ENCODE measurements around the gene LRRC2. TPM values are rescaled to one million over a fixed set of nuclear protein-coding genes. Genes with fewer than 3 reads are reported as not detected.
"Not testable (repeated sequence)": the region's sequence is repeated elsewhere in the genome, so short reads cannot be mapped to it uniquely, and the experiment has no call there.

LRRC2 gene
- total RNA-seq, 3 donors from 2014 or later, result 0.03 to 0.13 (median 0.03) TPM

DNA sequence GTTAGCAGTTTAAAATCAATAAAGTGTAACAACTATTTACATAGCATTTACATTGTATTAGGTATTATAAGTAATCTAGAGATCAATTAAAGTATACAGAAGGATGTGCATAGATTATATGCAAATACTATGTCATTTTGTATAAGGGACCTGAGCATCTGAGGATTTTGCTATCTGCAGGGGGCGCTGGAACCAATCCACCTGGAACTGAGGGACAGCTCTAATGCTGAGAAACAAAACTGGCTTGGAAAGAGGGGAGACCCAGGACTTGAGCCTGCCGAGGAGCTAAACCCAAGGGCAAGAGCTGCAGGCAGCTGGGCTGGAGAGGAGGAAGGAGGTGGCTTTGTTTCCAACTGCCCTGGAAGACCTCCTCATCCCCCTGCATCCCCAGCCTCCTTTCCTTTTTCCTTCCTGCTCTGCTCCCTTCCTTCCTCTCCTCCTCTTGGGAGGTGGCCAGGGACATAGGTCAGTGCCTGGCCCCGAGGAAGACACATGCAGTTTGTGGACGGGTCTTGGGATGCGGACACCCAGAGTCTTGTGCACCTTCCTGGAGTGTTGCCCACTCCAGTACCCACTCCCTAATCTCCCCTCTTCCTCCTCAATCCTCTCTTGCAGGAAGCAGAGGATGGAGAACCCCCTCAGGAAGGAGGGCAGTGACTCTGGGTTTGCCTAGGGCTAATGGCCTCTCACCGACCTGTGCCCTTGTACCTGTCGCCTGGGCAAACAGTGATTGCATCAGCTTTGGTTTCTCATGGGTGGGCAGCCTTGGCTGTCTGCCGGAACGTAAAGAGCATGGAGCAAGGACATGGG is 69.2 kb downstream of the LRRC2 start:
- Mint-ChIP-seq H3K9me3 (no peaks in the 10 kb centered on the region), H3K27me3 (ENCODE audit: low read depth) (no peaks in the 10 kb centered on the region), H3K4me1 (ENCODE audit: low read depth) (peaks cover 9% of the 10 kb centered on the region), H3K4me3 (no peak overlapping the region), H3K36me3 (ENCODE audit: insufficient read depth) (no peaks in the 10 kb centered on the region)
- peak; percentile 57 for DNase-seq
- ATAC-seq, result peak in 1 of 2 donors; percentile 37

DNA sequence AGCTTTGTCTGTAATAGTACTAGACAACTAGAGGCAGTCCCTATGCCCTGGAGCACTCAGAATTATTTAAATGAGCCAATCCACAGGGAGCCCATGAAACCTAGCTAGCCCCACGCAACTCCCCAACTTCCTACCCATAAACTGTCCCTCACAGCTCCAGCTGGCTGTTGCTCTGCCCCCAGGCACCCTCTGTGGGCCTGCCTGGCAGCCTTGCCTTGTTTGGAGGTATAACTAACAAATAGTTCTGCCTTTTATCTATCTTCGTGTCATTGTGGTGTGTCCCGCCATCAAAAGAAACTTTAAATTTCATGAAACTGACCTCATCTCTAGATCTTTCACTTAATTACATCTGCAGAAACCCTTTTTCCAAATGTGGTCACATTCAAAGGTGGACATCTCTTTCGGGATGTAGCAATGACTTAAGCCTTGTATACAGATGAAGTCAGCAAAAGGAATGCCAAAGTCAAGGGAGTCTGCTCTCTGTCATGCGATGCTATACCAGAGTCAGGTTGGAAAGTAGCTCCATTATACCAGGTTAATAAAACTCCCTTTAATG is 70.1 kb downstream of the LRRC2 start:
- no peak overlapping the region for H3K4me3 Mint-ChIP-seq
- H3K9me3 Mint-ChIP-seq, result no peaks in the 10 kb centered on the region
- H3K36me3 Mint-ChIP-seq (ENCODE audit: insufficient read depth), result no peaks in the 10 kb centered on the region
- no peaks in the 10 kb centered on the region for H3K27me3 Mint-ChIP-seq (ENCODE audit: low read depth)
- H3K4me1 Mint-ChIP-seq (ENCODE audit: low read depth), result peaks cover 7% of the 10 kb centered on the region
- DNase-seq (no peak), ATAC-seq (no peak)

DNA sequence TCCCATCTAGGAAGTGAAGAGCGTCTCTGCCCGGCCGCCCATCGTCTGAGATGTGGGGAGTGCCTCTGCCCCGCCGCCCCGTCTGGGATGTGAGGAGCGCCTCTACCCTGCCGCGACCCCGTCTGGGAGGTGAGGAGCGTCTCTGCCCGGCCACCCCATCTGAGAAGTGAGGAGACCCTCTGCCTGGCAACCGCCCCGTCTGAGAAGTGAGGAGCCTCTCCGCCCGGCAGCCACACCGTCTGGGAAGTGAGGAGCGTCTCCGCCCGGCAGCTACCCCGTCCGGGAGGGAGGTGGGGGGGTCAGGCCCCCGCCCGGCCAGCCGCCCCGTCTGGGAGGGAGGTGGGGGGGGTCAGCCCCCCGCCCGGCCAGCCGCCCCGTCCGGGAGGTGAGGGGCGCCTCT is 71.6 kb downstream of the LRRC2 start:
- H3K27me3 Mint-ChIP-seq (ENCODE audit: low read depth); H3K4me3 Mint-ChIP-seq; H3K36me3 Mint-ChIP-seq (ENCODE audit: insufficient read depth); DNase-seq; ATAC-seq; H3K9me3 Mint-ChIP-seq: not testable (repeated sequence)
- H3K4me1 Mint-ChIP-seq (ENCODE audit: low read depth), result peaks cover 13% of the 10 kb centered on the region

DNA sequence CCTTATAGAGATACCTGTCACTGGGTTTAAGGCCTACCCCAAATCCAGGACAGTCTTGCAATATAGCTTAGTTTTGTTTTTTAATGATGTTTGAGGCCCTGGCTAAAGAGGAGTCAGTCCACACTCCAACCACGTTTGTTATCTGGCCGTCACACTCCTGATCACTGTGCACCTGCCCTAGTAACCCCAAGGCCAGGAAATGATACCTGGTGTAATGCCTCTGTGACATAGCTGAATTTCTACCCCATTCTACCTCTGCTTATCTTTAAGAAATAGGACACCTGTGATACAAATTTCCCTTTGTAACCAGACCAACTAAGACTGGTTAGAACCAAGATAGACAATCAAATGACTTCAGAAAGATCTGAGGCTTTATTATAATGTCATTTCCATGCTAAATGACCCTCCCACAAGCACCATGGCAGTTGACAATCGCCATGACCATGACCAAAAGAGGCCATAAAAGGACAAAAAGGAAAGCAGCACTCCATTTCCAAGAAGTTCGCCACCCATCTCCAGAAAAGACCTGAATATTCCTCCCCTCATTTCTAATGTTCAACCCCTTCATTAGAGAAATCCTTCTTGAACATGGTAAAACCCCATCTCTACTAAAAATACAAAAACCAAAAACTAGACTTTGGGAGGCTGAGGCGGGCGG is 73.1 kb downstream of the LRRC2 start:
- H3K27me3 Mint-ChIP-seq (ENCODE audit: low read depth), result no peaks in the 10 kb centered on the region
- peaks cover 24% of the 10 kb centered on the region for H3K4me1 Mint-ChIP-seq (ENCODE audit: low read depth)
- H3K4me3 Mint-ChIP-seq, result no peak overlapping the region
- no peak for ATAC-seq
- DNase-seq, result no peak
- no peaks in the 10 kb centered on the region for H3K36me3 Mint-ChIP-seq (ENCODE audit: insufficient read depth)
- H3K9me3 Mint-ChIP-seq, result no peaks in the 10 kb centered on the region

DNA sequence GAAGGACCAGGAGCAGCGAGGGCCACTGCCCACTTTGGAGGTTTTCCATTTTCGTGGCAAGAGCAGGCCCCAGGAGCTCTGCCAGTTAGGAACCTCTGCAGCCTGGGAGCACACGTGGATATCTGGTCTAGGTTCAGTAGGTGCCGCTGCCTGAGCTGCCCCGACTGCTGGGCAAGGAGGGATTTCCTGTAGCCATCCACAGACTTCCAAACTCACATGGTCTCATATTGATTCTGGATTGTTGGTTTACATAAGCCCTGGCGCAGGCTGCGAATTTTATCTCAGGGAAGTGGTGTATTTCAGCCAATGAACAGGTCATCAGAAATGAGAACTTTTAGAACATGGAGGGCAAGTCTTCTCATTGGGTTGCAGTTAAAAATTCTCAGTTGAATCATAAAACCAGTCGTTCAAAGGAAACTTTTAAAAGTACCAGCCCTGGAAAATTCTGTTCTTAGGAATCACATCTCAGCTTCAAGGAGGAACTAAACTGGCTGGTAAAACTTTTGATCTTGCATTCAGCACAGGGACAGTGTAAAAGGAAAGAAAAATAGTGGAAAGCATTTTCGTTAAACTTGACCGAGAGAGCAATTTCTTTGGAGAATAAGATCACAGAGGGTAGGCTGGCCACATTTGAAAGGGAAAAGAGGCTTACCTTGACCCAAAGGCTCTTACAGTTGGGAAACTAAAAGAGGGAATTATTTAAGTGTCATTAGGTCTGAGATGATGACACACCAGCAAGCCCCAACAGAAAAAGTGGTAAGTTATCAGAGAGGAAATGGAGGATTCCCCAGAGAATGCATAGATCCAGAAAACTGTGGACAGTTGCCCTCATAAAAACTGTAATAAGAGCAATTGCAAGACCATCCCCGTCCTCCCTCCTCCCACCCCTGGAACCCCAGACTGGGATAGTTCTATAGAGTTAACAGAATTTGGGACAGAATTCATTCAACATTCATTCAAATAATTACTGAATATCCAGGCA is 74.7 kb downstream of the LRRC2 start:
- H3K36me3 Mint-ChIP-seq (ENCODE audit: insufficient read depth), result no peaks in the 10 kb centered on the region
- no peaks in the 10 kb centered on the region for H3K9me3 Mint-ChIP-seq
- DNase-seq (no peak), ATAC-seq (no peak)
- H3K4me3 Mint-ChIP-seq, result no peak overlapping the region
- H3K4me1 Mint-ChIP-seq (ENCODE audit: low read depth), result peaks cover 19% of the 10 kb centered on the region
- H3K27me3 Mint-ChIP-seq (ENCODE audit: low read depth), result no peaks in the 10 kb centered on the region

DNA sequence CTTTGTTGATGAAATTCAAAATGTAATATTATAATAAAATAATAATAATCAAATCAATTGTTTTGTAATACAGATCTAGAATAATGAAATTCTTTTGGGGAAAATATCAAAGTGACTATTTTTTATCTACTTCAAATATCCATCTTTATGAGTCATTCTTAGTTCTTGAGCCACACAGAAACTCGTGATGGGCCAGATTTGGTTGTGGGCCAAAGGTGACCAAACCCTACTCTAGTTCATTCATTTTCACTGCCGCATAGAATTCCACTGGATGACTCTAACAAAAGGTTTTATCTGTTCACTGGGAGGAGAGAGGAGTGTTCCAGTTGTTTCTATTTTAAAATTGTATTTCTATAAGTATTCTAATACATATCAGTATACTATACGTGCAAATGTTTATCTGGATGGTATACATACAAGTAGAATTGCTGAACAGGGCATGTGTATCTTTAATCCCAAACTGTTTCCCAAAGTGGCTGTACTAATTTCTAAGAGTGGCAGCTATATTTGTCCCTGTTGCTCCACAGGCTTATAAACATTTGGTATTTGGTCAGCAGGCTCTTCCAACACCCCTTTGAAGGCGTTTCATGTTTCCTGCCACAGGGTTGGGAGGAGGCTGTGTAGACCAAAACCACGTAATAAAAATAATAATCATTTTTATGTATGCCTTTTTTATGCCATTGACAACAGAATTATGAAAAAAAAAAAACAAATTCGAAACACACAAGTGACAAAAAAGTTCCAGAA is 75.6 kb downstream of the LRRC2 start:
- H3K36me3 Mint-ChIP-seq (ENCODE audit: insufficient read depth), result no peaks in the 10 kb centered on the region
- H3K27me3 Mint-ChIP-seq (ENCODE audit: low read depth), result no peaks in the 10 kb centered on the region
- no peak overlapping the region for H3K4me3 Mint-ChIP-seq
- ATAC-seq (no peak), DNase-seq (no peak)
- H3K9me3 Mint-ChIP-seq, result no peaks in the 10 kb centered on the region
- H3K4me1 Mint-ChIP-seq (ENCODE audit: low read depth), result peaks cover 19% of the 10 kb centered on the region

DNA sequence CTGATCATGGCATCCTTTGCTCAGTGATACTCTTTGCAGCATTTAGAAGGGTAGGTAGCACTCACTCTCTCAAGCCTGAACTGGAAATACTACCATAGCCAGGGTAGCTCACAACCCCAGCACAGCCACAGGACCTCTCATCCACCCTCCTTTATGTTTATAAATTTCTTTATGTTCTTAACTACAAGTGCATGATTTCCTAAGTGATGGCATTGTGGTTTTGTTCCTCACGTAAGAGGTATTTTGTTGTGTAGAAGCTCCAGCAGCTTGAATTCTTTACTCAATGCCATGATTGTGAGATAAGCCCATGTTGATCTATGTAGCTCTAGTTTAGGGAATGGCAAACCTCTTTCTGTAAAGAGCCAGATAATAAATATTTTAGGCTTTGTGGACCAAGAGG is 76.2 kb downstream of the LRRC2 start:
- DNase-seq (no peak), ATAC-seq (no peak)
- Mint-ChIP-seq H3K27me3 (ENCODE audit: low read depth) (no peaks in the 10 kb centered on the region), H3K9me3 (no peaks in the 10 kb centered on the region), H3K4me1 (ENCODE audit: low read depth) (peaks cover 19% of the 10 kb centered on the region), H3K36me3 (ENCODE audit: insufficient read depth) (no peaks in the 10 kb centered on the region), H3K4me3 (no peak overlapping the region)

DNA sequence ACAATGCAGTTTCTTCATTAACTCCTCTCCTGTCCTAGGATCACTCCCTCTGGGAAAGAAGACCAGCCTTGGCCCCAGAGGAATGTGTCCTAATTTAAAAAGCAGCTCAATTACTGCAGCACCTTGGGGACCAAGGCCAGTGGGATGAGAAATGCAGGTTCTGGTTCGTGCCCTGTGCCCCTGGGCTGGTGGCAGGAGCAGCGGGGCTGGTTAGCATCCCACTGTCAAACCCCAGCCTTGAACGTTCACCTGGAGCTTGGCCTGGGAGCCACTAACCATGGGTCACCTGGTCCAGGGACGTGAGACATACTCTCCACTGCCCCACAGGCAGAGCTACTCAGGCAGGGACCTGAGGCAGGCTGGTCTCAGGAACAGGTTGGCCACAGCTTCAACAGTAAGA is 76.7 kb downstream of the LRRC2 start:
- DNase-seq, result no peak
- Mint-ChIP-seq H3K27me3 (ENCODE audit: low read depth) (no peaks in the 10 kb centered on the region), H3K4me3 (peak overlapping the region; percentile 42), H3K36me3 (ENCODE audit: insufficient read depth) (no peaks in the 10 kb centered on the region), H3K9me3 (no peaks in the 10 kb centered on the region), H3K4me1 (ENCODE audit: low read depth) (peaks cover 19% of the 10 kb centered on the region)
- ATAC-seq, result no peak

DNA sequence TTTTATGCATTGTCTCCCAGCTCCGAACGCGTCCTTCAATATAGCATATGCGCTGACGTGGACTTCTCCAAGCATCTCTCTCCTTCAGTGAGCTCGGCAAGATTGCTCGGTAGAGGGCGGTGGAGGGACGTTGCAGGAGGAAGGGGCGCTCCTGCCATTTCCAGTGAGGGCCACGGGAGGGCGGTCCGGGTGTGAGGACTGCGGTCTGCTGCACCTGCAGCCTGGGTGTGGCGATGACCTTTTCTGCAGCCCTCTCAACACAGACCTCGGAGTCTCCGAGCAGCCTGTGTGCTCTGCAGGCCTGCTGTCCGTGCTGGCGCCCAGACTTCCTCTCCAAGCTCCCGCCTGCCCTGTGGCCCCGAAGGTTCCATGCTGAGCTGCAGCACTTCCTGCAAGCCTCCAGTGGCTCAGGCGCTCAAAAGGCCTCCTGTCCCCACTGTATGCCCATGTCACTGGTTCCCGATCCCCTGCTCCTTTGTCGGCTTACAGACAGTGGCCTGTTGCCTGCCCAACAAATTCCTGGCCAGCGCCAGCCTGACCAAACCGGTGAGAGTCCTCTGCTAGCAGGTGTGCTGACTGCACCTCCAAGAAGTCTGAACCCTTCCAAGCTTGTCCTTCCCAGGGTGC is 77.3 kb downstream of the LRRC2 start:
- DNase-seq (peak; percentile 92), ATAC-seq (peak; percentile 99 to 100)
- Mint-ChIP-seq H3K27me3 (ENCODE audit: low read depth) (no peaks in the 10 kb centered on the region), H3K36me3 (ENCODE audit: insufficient read depth) (no peaks in the 10 kb centered on the region), H3K4me1 (ENCODE audit: low read depth) (peaks cover 19% of the 10 kb centered on the region), H3K9me3 (no peaks in the 10 kb centered on the region), H3K4me3 (peak overlapping the region; percentile 42)

DNA sequence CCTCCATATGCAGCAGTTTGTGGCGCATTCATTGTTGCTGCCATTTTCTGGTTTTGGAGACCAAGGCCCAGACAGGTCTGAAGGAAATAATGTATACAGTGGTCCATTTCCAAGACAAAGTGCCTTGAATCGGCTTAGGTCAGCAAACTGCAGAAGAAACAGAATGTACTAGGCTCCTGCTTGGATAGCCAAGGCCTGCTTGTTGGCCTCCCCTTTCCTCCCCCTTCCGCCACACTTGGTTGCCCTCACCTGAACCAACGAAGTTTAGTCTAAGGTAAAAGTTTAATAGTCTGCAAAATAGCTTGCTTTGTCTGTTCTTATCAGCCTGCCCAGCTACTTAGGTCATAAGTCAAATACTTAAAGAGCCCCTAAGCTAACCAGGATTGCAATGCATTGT is 80.3 kb downstream of the LRRC2 start:
- Mint-ChIP-seq H3K9me3 (no peaks in the 10 kb centered on the region), H3K27me3 (ENCODE audit: low read depth) (peaks cover 2% of the 10 kb centered on the region), H3K4me3 (no peak overlapping the region), H3K4me1 (ENCODE audit: low read depth) (peaks cover 19% of the 10 kb centered on the region), H3K36me3 (ENCODE audit: insufficient read depth) (no peaks in the 10 kb centered on the region)
- DNase-seq, result no peak
- no peak for ATAC-seq

DNA sequence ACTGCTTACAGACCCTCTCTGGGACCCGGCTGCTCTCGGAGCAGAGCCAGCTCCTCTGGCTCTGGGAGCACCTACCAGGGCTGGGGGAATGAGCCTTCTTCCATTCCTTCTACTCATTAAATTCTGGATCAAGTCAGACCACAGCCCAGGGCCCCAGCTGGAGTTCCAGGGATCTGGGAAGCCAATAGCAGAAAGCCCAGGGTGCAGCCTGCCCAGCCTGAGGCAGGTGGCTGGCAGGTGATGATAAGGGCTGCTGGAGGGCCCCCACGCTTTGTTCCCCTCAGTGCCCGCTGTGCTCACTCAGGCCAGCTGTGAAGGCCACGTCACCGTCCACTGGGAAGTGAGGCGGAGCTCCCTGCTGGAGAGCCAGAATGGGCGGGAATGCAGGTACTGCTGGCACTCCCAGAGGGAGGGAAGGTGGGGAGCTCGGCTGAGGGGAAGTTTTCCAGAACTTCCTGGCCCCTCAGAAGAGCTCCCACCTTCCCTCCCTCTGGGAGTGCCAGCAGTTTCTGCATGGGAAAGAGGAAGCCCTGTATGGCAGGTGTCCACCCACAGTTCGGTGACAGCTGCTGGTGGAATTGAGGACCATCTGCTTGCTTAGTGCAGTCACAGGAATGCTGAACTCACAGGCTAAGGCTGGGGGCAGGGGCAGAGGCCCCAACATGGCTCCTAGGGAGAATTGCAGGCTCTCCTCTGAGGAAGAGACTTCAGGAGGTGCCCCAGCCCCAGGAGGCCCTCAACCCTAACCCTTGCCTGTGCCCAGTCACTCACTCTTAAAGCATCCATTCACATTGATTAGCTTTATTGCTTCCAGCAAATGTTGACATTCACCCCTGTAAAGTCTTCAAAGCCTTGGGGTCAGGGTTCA is 81.0 kb downstream of the LRRC2 start:
- DNase-seq (no peak), ATAC-seq (no peak)
- no peak overlapping the region for H3K4me3 Mint-ChIP-seq
- H3K4me1 Mint-ChIP-seq (ENCODE audit: low read depth), result peaks cover 17% of the 10 kb centered on the region
- peaks cover 4% of the 10 kb centered on the region for H3K27me3 Mint-ChIP-seq (ENCODE audit: low read depth)
- no peaks in the 10 kb centered on the region for H3K36me3 Mint-ChIP-seq (ENCODE audit: insufficient read depth)
- no peaks in the 10 kb centered on the region for H3K9me3 Mint-ChIP-seq

DNA sequence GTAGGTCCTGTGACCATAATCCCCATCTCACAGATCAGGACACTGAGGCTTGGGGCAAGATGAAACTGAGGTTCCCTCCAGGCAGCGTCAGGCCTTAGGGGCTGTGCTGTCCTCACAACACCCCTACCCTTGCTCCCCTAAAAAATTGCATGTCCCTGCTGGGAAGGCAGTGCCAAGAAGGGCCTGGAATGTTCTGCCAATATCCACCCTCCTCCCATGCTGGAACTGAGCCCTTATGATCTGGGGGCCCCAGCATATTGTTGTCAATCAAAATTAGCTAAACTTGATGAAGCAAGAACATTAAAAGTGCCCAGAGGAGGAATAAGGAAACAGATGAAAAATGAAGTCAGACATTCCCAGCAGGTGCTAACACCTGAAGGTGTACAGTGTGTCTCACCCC is 81.7 kb downstream of the LRRC2 start:
- ATAC-seq, result no peak
- no peak overlapping the region for H3K4me3 Mint-ChIP-seq
- no peak for DNase-seq
- H3K4me1 Mint-ChIP-seq (ENCODE audit: low read depth), result peaks cover 10% of the 10 kb centered on the region
- H3K36me3 Mint-ChIP-seq (ENCODE audit: insufficient read depth), result no peaks in the 10 kb centered on the region
- H3K9me3 Mint-ChIP-seq, result no peaks in the 10 kb centered on the region
- peaks cover 4% of the 10 kb centered on the region for H3K27me3 Mint-ChIP-seq (ENCODE audit: low read depth)
